IMR-90 (cell line): Measurements from ENCODE around the gene LRRK2. TPM values are rescaled to one million over a fixed set of nuclear protein-coding genes. Genes with fewer than 3 reads are reported as not detected.

Source experiments
- ATAC-seq: fragments of 200-7000 bp; cut with Tn5 transposase; 2 replicates; pipeline ENCODE4 v1.9.1; 2020; ENCODE audit warnings: low read depth, mild to moderate bottlenecking, moderate library complexity
- BruUV-seq: library from RNA; stranded (reverse); fragments of 400-500 nt; replicated peaks from 2 replicates; lab custom pipeline; 2021; lab: Mats Ljungman, UMichigan
- CTCF ChIA-PET: fragments of 300-600 bp; formaldehyde crosslinking; extraction: SDS; loops from one replicate; lab custom pipeline; 2021; ENCODE audit warnings: antibody characterized with exemption; lab: Yijun Ruan, JAX
- POLR2A ChIA-PET: fragments of 300-600 bp; sonication (Branson Sonifier 250); formaldehyde crosslinking; loops from one replicate; lab custom pipeline; 2022; ENCODE audit warnings: antibody characterized with exemption; ENCODE audit not compliant: unreplicated experiment; lab: Charles Lee
- DNase-seq: peaks from one replicate; pipeline ENCODE4 v3.0.0; 2013
- H2AFZ ChIP-seq: replicated peaks from 2 replicates; pipeline ENCODE3; 2013; ENCODE audit warnings: low read length, mild to moderate bottlenecking; ENCODE audit not compliant: poor library complexity
- H2AK5ac ChIP-seq: 2 replicates; pipeline ENCODE4 v1.6.1; 2013; ENCODE audit warnings: low read depth, low read length, inconsistent platforms
- H2AK9ac ChIP-seq: replicated peaks from 2 replicates; pipeline ENCODE3; 2013; ENCODE audit warnings: mild to moderate bottlenecking, low read depth, low read length, moderate library complexity; ENCODE audit not compliant: poor library complexity
- H2BK120ac ChIP-seq: 2 replicates; pipeline ENCODE4 v1.6.1; 2013; ENCODE audit warnings: low read depth, low read length, inconsistent platforms
- H2BK15ac ChIP-seq: 3 replicates; pipeline ENCODE4 v1.6.1; 2013; ENCODE audit warnings: low read depth, low read length, inconsistent platforms
- H2BK20ac ChIP-seq: 2 replicates; pipeline ENCODE4 v1.6.1; 2013; ENCODE audit warnings: low read depth, mild to moderate bottlenecking, inconsistent platforms, low read length, moderate library complexity
- H2BK5ac ChIP-seq: 2 replicates; pipeline ENCODE4 v1.6.1; 2013; ENCODE audit warnings: mild to moderate bottlenecking, low read depth, low read length, inconsistent platforms; ENCODE audit not compliant: poor library complexity, severe bottlenecking
- H3K14ac ChIP-seq: replicated peaks from 2 replicates; pipeline ENCODE4 v1.6.1; 2013; ENCODE audit warnings: low read depth, low read length, inconsistent platforms
- H3K18ac ChIP-seq: 2 replicates; pipeline ENCODE4 v1.6.1; 2013; ENCODE audit warnings: low read depth, low read length, control low read depth
- H3K23ac ChIP-seq: 2 replicates; pipeline ENCODE4 v1.6.1; 2013; ENCODE audit warnings: low read depth, low read length, inconsistent platforms
- H3K27ac ChIP-seq: 2 replicates; pipeline ENCODE4 v1.5.1; 2013; ENCODE audit warnings: mild to moderate bottlenecking, control low read depth, low read length; ENCODE audit not compliant: insufficient read depth
- H3K27me3 ChIP-seq: 2 replicates; pipeline ENCODE4 v1.6.1; 2013; ENCODE audit warnings: low read length; ENCODE audit not compliant: control insufficient read depth, insufficient read depth
- H3K36me3 ChIP-seq: 2 replicates; pipeline ENCODE4 v1.6.1; 2013; ENCODE audit warnings: low read length, mixed read lengths; ENCODE audit not compliant: control insufficient read depth, insufficient read depth
- H3K4ac ChIP-seq: 2 replicates; pipeline ENCODE4 v1.6.1; 2013; ENCODE audit warnings: low read depth, low read length, inconsistent platforms
- H3K4me1 ChIP-seq: 2 replicates; pipeline ENCODE4 v1.6.1; 2013; ENCODE audit warnings: low read length, mixed read lengths; ENCODE audit not compliant: control insufficient read depth, insufficient read depth
- H3K4me2 ChIP-seq: 2 replicates; pipeline ENCODE4 v1.6.1; 2013; ENCODE audit warnings: low read depth, mild to moderate bottlenecking, control low read depth, low read length, moderate library complexity
- H3K4me3 ChIP-seq: 2 replicates; pipeline ENCODE4 v1.5.1; 2013; ENCODE audit warnings: low read depth, mild to moderate bottlenecking, control low read depth, low read length, moderate library complexity; ENCODE audit not compliant: insufficient read depth
- H3K56ac ChIP-seq: 2 replicates; pipeline ENCODE4 v1.6.1; 2013; ENCODE audit warnings: low read length, inconsistent platforms; ENCODE audit not compliant: insufficient read depth; ENCODE audit errors: extremely low read depth
- H3K79me1 ChIP-seq, 2 experiments: 2 replicates each; pipeline ENCODE4 v1.6.1; 2013; ENCODE audit warnings: low read length in 2 of 2, inconsistent platforms in 1 of 2, low read depth in 1 of 2
- H3K9ac ChIP-seq: 2 replicates; pipeline ENCODE4 v1.6.1; 2013; ENCODE audit warnings: low read depth, low read length, control low read depth
- H3K9me1 ChIP-seq: 2 replicates; pipeline ENCODE4 v1.6.1; 2013; ENCODE audit warnings: low read length, inconsistent platforms; ENCODE audit not compliant: insufficient read depth
- H3K9me3 ChIP-seq: 2 replicates; pipeline ENCODE4 v1.6.1; 2013; ENCODE audit warnings: low read length; ENCODE audit not compliant: control insufficient read depth, insufficient read depth
- H4K20me1 ChIP-seq: 2 replicates; pipeline ENCODE4 v1.6.1; 2013; ENCODE audit warnings: low read length, inconsistent platforms; ENCODE audit not compliant: insufficient read depth
- H4K5ac ChIP-seq: 2 replicates; pipeline ENCODE4 v1.6.1; 2013; ENCODE audit warnings: mild to moderate bottlenecking, low read depth, low read length, control low read depth
- H4K8ac ChIP-seq, 2 experiments: 2 replicates each; pipeline ENCODE4 v1.6.1; 2013; ENCODE audit warnings: low read depth in 2 of 2, low read length in 2 of 2, control low read depth in 1 of 2, inconsistent platforms in 1 of 2
- H4K91ac ChIP-seq: 2 replicates; pipeline ENCODE4 v1.6.1; 2013; ENCODE audit warnings: low read depth, low read length, inconsistent platforms; ENCODE audit not compliant: insufficient read depth
- BHLHE40 ChIP-seq: fragments of 150-350 bp; IDR thresholded peaks from 2 replicates; pipeline ENCODE4 v1.6.1; 2016; ENCODE audit warnings: mild to moderate bottlenecking, low read depth, low read length
- CEBPB ChIP-seq: IDR thresholded peaks from 2 replicates; pipeline ENCODE4 v1.6.1; 2012; ENCODE audit warnings: low read depth, low read length, improper control_type of control experiment
- CHD1 ChIP-seq: IDR thresholded peaks from 2 replicates; pipeline ENCODE4 v1.6.1; 2012; ENCODE audit warnings: low read depth, low read length, improper control_type of control experiment
- CTCF ChIP-seq: conservative IDR thresholded peaks from 2 replicates; pipeline ENCODE4 v1.5.1; 2012; ENCODE audit warnings: mild to moderate bottlenecking, low read depth, low read length, improper control_type of control experiment
- ELK1 ChIP-seq: fragments of 150-350 bp; IDR thresholded peaks from 2 replicates; pipeline ENCODE4 v1.6.1; 2016; ENCODE audit warnings: low read depth, mild to moderate bottlenecking, low read length, moderate library complexity, borderline replicate concordance
- FOS ChIP-seq: fragments of 150-350 bp; IDR thresholded peaks from 2 replicates; pipeline ENCODE4 v1.6.1; 2016; ENCODE audit warnings: low read depth, low read length
- MAFK ChIP-seq: IDR thresholded peaks from 2 replicates; pipeline ENCODE4 v1.6.1; 2012; ENCODE audit warnings: low read depth, low read length, improper control_type of control experiment
- MXI1 ChIP-seq: IDR thresholded peaks from 2 replicates; pipeline ENCODE4 v1.6.1; 2012; ENCODE audit warnings: low read depth, mild to moderate bottlenecking, low read length, moderate library complexity, borderline replicate concordance
- NFE2L2 ChIP-seq: fragments of 150-350 bp; IDR thresholded peaks from 2 replicates; pipeline ENCODE4 v1.6.1; 2016; ENCODE audit warnings: low read depth, mild to moderate bottlenecking, low read length
- POLR2A ChIP-seq: IDR thresholded peaks from 2 replicates; pipeline ENCODE4 v1.6.1; 2012; ENCODE audit warnings: mild to moderate bottlenecking, low read depth, low read length
- RAD21 ChIP-seq: IDR thresholded peaks from 2 replicates; pipeline ENCODE4 v1.6.1; 2012; ENCODE audit warnings: low read length, improper control_type of control experiment
- RCOR1 ChIP-seq: IDR thresholded peaks from 2 replicates; pipeline ENCODE4 v1.6.1; 2012; ENCODE audit warnings: mild to moderate bottlenecking, low read length, improper control_type of control experiment; ENCODE audit not compliant: insufficient replicate concordance
- RFX5 ChIP-seq: IDR thresholded peaks from 2 replicates; pipeline ENCODE4 v1.8.0; 2012; ENCODE audit warnings: low read depth, mild to moderate bottlenecking, low read length, moderate library complexity
- SMC3 ChIP-seq: fragments of 150-350 bp; IDR thresholded peaks from 2 replicates; pipeline ENCODE4 v1.6.1; 2016; ENCODE audit warnings: low read depth, mild to moderate bottlenecking, antibody characterized with exemption, low read length, moderate library complexity
- WGBS, 2 experiments: methylation state at CpG; one replicate each; pipeline versions ENCODE4 v1.1.5 to v1.1.7; 2013; ENCODE audit warnings: missing lambda C conversion rate in 2 of 2; ENCODE audit not compliant: insufficient read length in 1 of 2; ENCODE audit errors: extremely low coverage in 2 of 2; 5-methylcytosine and 5-hydroxymethylcytosine counted together
- dilution Hi-C: fragments of 300-500 bp; cut with HindIII; formaldehyde crosslinking; loops from one replicate; pipeline ENCODE4 v1.14.3; 2018; ENCODE audit warnings: low sequenced_read_pairs; ENCODE audit not compliant: unreplicated experiment
- in situ Hi-C: fragments of 300-500 bp; cut with MboI; formaldehyde crosslinking; loops from 3 replicates; pipeline ENCODE4 v1.14.3; 2019; ENCODE audit warnings: low sequenced_read_pairs, inconsistent platforms, mixed read lengths
- intact Hi-C: fragments of 100-400 bp; cut with micrococcal nuclease; formaldehyde crosslinking; loops from 2 replicates; pipeline ENCODE4 v1.10.0; 2022
- polyA plus RNA-seq, 3 experiments: library from polyadenylated mRNA; depleted of rRNA; stranded (reverse); fragments of >200 nt; gene quantifications; 2 replicates each; pipeline ENCODE4 v1.2.3, GENCODE V29; 2012; ENCODE audit warnings: low replicate concordance in 1 of 3
- total RNA-seq: library from RNA; depleted of rRNA; stranded (reverse); fragments of >200 nt; gene quantifications from 2 replicates; pipeline ENCODE4 v1.2.3, GENCODE V29; 2012
- TF ChIP-seq, protein P1 (sequence below): fragments of 150-350 bp; IDR thresholded peaks from 2 replicates; pipeline ENCODE4 v1.6.1; 2017; ENCODE audit warnings: mild to moderate bottlenecking, antibody characterized with exemption, low read length, low read depth

Gene LRRK2
- total and polyA plus RNA-seq, 2 of the 4 experiments (the other 2 are of a cell fraction), result 0.17 to 0.54 TPM

DNA sequence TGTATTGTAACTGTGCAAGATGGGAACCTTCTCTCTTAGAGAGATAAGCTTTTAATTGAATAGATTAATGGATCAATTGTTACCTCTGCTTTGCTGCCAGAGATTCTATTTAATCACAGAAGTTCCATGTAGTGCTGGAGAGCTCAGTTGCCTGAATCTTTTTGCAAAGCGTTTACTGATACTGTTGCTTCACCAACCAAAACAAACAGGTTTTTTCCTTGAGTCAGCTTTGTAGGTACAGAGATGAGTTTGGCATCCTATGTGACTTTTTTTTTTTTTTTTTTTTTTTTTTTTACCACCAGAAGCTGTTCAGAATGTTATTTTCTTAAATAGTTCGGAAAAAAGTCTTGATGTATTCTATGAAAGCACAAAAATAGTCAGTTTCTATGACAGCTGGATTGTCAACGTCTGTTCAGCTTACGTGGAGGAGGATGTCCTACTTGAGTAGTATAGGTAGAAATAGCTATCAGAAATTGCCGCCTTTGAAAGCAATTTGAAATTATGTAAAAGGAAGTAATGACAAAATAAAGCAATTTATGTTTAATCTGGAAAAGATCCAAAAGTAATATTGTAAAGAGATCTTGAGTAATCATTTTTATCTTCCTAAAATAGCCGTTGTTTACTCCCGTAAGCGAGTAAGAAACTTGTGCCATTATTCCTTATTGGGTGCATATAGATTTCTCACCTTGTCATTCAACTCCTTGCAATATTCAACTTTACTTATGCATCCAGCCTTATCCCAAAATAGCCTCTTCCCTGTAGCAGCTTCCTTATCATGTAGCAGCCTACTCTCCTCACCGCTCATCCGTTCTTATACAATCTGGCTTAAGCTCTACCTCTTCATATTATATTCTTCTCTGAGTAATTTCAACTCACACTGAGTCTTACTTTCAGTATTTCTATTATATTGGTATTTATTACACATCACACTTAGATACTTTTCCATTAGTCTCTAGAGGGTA, 5.2 kb downstream of the LRRK2 start:
- no peak for ATAC-seq
- Histone ChIP-seq H3K4me2 (no peak overlapping the region), H3K4me3 (no peak overlapping the region), H3K14ac (no peak overlapping the region), H2BK5ac (no peak overlapping the region), H3K9me3 (no peaks in the 10 kb centered on the region), H3K4me1 (peaks cover 2% of the 10 kb centered on the region; the same call in 1 of the 2 replicates), H3K56ac (no peak overlapping the region), H2AFZ (no peak overlapping the region), H3K4ac (no peak overlapping the region), H2AK5ac (no peak overlapping the region), H2BK120ac (no peak overlapping the region), H3K9me1 (no peaks in the 10 kb centered on the region), H3K27me3 (no peaks in the 10 kb centered on the region), H3K18ac (no peak overlapping the region), H3K27ac (no peak overlapping the region), H3K36me3 (no peaks in the 10 kb centered on the region), H2BK15ac (no peak overlapping the region), H4K91ac (no peak overlapping the region), H4K8ac (no peak overlapping the region), H4K20me1 (no peaks in the 10 kb centered on the region), H3K9ac (no peak overlapping the region), H3K23ac (no peak overlapping the region), H2AK9ac (no peak overlapping the region), H3K79me1 (no peaks in the 10 kb centered on the region), H4K5ac (no peak overlapping the region), H2BK20ac (no peak overlapping the region)
- dilution Hi-C loops, result no loop called here
- ChIA-PET CTCF (no interaction called here), POLR2A (interaction anchor here (0.7 kb wide), 1 partner anchor 676 kb away, joined by 6 read pairs; no protein-coding TSS in a partner anchor)
- in situ Hi-C loops, result no loop called here
- DNase-seq, result no peak
- 100% methylated on average over 2 of the region's 10 CpGs; no CpG with 5 or more reads in 1 of the 2 experiments for WGBS, 2 experiments
- no TSS peak for BruUV-seq
- TF ChIP-seq CEBPB (no peak), FOS (no peak), RCOR1 (no peak), ELK1 (no peak), MAFK (no peak), RAD21 (no peak), SMC3 (no peak), CTCF (no peak), MXI1 (no peak), NFE2L2 (no peak), POLR2A (no peak), CHD1 (no peak), BHLHE40 (no peak), RFX5 (no peak)
- TF ChIP-seq, protein P1, sequence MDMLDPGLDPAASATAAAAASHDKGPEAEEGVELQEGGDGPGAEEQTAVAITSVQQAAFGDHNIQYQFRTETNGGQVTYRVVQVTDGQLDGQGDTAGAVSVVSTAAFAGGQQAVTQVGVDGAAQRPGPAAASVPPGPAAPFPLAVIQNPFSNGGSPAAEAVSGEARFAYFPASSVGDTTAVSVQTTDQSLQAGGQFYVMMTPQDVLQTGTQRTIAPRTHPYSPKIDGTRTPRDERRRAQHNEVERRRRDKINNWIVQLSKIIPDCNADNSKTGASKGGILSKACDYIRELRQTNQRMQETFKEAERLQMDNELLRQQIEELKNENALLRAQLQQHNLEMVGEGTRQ, result no peak
- intact Hi-C loops, result no loop called here
